ENCODE results near the gene PRICKLE4.

- TF ChIP-seq ATF2 (IDR thresholded peaks at IDR 0.05; ENCODE audit: low read length) (no peak), POLR2A (IDR thresholded peaks at IDR 0.05; ENCODE audit: control extremely low read depth in 1 of 2, low read depth in 2 of 2, low read length in 2 of 2) (no peak), HDAC2 (IDR thresholded peaks at IDR 0.05; ENCODE audit: borderline replicate concordance in 1 of 2, low read depth in 2 of 2, low read length in 2 of 2) (0 out of 4 replicates have a peak, but pooled peaks of 1 of the 2 experiments have one; percentile 37), HDAC6 (IDR thresholded peaks at IDR 0.05; ENCODE audit: low read depth, low read length) (no peak), RFX5 (IDR thresholded peaks at IDR 0.05; ENCODE audit: borderline replicate concordance, low read depth, low read length) (no peak), SP2 (IDR thresholded peaks at IDR 0.05; ENCODE audit: low read length) (no peak), BRCA1 (IDR thresholded peaks at IDR 0.05; ENCODE audit: low read depth, low read length) (no peak), CTCF (IDR thresholded peaks at IDR 0.05; ENCODE audit: control extremely low read depth in 1 of 3, insufficient read depth in 1 of 3, low read depth in 1 of 3, low read length in 3 of 3) (no peak), POLR2AphosphoS5 (IDR thresholded peaks at IDR 0.05; ENCODE audit: low read depth, low read length) (no peak), CHD7 (IDR thresholded peaks at IDR 0.05; ENCODE audit: insufficient replicate concordance, low read length) (no peak)
Observed at GRCh38 chr6:41759905-41760579, 20.5 kb upstream of the PRICKLE4 start.
